K562 (cell line): ENCODE data around the gene COPS4. TPM values are rescaled to one million over a fixed set of nuclear protein-coding genes. Genes with fewer than 3 reads are reported as not detected.

ENCODE experiments used
- ATAC-seq: fragments of 200-7000 bp; cut with Tn5 transposase; 3 replicates; pipeline ENCODE4 v1.9.1; 2020; ENCODE audit warnings: moderate library complexity
- BruUV-seq: library from RNA; stranded (reverse); fragments of 400-500 nt; replicated peaks from 2 replicates; lab custom pipeline; 2021; lab: Mats Ljungman, UMichigan
- CTCF ChIA-PET: fragments of 300-600 bp; formaldehyde crosslinking; extraction: SDS; loops from one replicate; lab custom pipeline; 2021; ENCODE audit warnings: low intra/inter-chr PET ratio; lab: Yijun Ruan, JAX
- POLR2A ChIA-PET: fragments of 300-600, 350-650 bp; sonication (Branson Sonifier 250); formaldehyde crosslinking; extraction: SDS; loops from one replicate; lab custom pipeline; 2021; ENCODE audit warnings: antibody characterized with exemption, inconsistent platforms; lab: Yijun Ruan, JAX
- DNase-seq, 4 experiments: peaks; one replicate each; pipeline versions ENCODE4 v3.0.0 to v3.0.0-alpha.2; 2011 to 2018; ENCODE audit warnings: low spot score in 3 of 4, mixed read lengths in 3 of 4; ENCODE audit errors: extremely low read depth in 1 of 4
- FAIRE-seq: peaks from 2 replicates; lab custom pipeline; 2011; peaks lifted over from hg19 to GRCh38; lab: Jason Lieb, UNC
- H2AFZ ChIP-seq: 2 replicates; pipeline ENCODE4 v1.6.0; 2011; ENCODE audit warnings: low read depth, low read length, control low read depth, inconsistent platforms
- H3K27ac ChIP-seq: fragments of 200-600 bp; 3 replicates; pipeline ENCODE4 v1.8.0; 2011; ENCODE audit warnings: low read depth, mild to moderate bottlenecking, control low read depth, inconsistent platforms, low read length, moderate library complexity, mixed read lengths; ENCODE audit errors: extremely low read depth
- H3K27me3 ChIP-seq, 2 experiments: fragments of 300-600 bp in 1 of 2; 2 replicates in 1 of 2; 3 replicates in 1 of 2; pipeline versions ENCODE4 v1.6.0 to v1.8.0; 2011; ENCODE audit warnings: inconsistent platforms in 2 of 2, low read length in 2 of 2, mild to moderate bottlenecking in 1 of 2, mixed read lengths in 1 of 2, moderate library complexity in 1 of 2; ENCODE audit not compliant: control insufficient read depth in 2 of 2, insufficient read depth in 2 of 2
- H3K36me3 ChIP-seq: fragments of 300-600 bp; 3 replicates; pipeline ENCODE4 v1.8.0; 2011; ENCODE audit warnings: mild to moderate bottlenecking, low read length, inconsistent platforms; ENCODE audit not compliant: control insufficient read depth, insufficient read depth
- H3K4me1 ChIP-seq, 2 experiments: fragments of 200-600 bp in 1 of 2; replicated peaks in 1 of 2; 2 replicates in 1 of 2; 3 replicates in 1 of 2; pipeline versions ENCODE4 v1.5.1 to v1.8.0; 2011; ENCODE audit warnings: inconsistent platforms in 2 of 2, low read length in 2 of 2, mild to moderate bottlenecking in 1 of 2, mixed read lengths in 1 of 2, moderate library complexity in 1 of 2; ENCODE audit not compliant: control insufficient read depth in 2 of 2, insufficient read depth in 2 of 2
- H3K4me2 ChIP-seq: 2 replicates; pipeline ENCODE4 v1.6.1; 2011; ENCODE audit warnings: low read length, control low read depth, inconsistent platforms, mixed read lengths; ENCODE audit not compliant: insufficient read depth
- H3K4me3 ChIP-seq: fragments of 200-600 bp; sonication (generic), shearing (Covaris generic); 2 replicates; pipeline ENCODE4 v1.5.1; 2016; ENCODE audit warnings: control low read depth, inconsistent platforms
- H3K79me2 ChIP-seq: fragments of 200-600 bp; 3 replicates; pipeline ENCODE4 v1.8.0; 2011; ENCODE audit warnings: low read length, inconsistent platforms; ENCODE audit not compliant: control insufficient read depth, insufficient read depth
- H3K9ac ChIP-seq, 2 experiments: 2 replicates each; pipeline versions ENCODE4 v1.6.0 to v1.6.1; 2011; ENCODE audit warnings: low read depth in 2 of 2, low read length in 2 of 2, control low read depth in 1 of 2, inconsistent platforms in 1 of 2, mild to moderate bottlenecking in 1 of 2, mixed read lengths in 1 of 2; ENCODE audit not compliant: insufficient read depth in 1 of 2
- H3K9me1 ChIP-seq: one replicate; pipeline ENCODE4 v1.6.0; 2011; ENCODE audit warnings: inconsistent platforms, mild to moderate bottlenecking, low read length, moderate library complexity; ENCODE audit not compliant: control insufficient read depth, insufficient read depth
- H3K9me3 ChIP-seq: replicated peaks from 2 replicates; pipeline ENCODE4 v1.5.1; 2011; ENCODE audit warnings: low read depth, low read length, inconsistent platforms; ENCODE audit not compliant: control insufficient read depth, insufficient read depth
- H4K20me1 ChIP-seq: replicated peaks from 2 replicates; pipeline ENCODE4 v1.6.1; 2011; ENCODE audit warnings: low read length, inconsistent platforms, mixed read lengths; ENCODE audit not compliant: control insufficient read depth, insufficient read depth
- ETS2 ChIP-seq: IDR thresholded peaks from 2 replicates; pipeline ENCODE4 v1.6.1; 2016; ENCODE audit warnings: borderline replicate concordance, missing genetic modification characterization, mild to moderate bottlenecking, moderate library complexity, missing compliant biosample characterization; ENCODE audit not compliant: poor library complexity, severe bottlenecking
- PHF21A ChIP-seq: fragments of 450-650 bp; IDR thresholded peaks from 2 replicates; pipeline ENCODE4 v1.6.1; 2017; ENCODE audit warnings: low read depth, borderline replicate concordance
- SNIP1 ChIP-seq: fragments of 450-650 bp; IDR thresholded peaks from 2 replicates; pipeline ENCODE4 v1.7.1; 2017; ENCODE audit warnings: low read depth, mild to moderate bottlenecking
- STAT5A ChIP-seq: IDR thresholded peaks from 2 replicates; pipeline ENCODE4 v1.6.1; 2012; ENCODE audit warnings: low read length, inconsistent platforms, borderline replicate concordance
- TFAP4 ChIP-seq: sonication (generic); formaldehyde crosslinking; IDR thresholded peaks from 2 replicates; pipeline ENCODE4 v1.8.0; 2022; ENCODE audit warnings: missing genetic modification reagents, mild to moderate bottlenecking, moderate library complexity, borderline replicate concordance
- TRIM28 ChIP-seq: fragments of 450-650 bp; IDR thresholded peaks from 2 replicates; pipeline ENCODE4 v1.6.1; 2017
- XRCC5 ChIP-seq: fragments of 200-400 bp; formaldehyde crosslinking; IDR thresholded peaks from 2 replicates; pipeline ENCODE4 v1.6.1; 2017; ENCODE audit warnings: low read depth, mild to moderate bottlenecking, low read length
- ZNF175 ChIP-seq: fragments of 200-800 bp; sonication (Bioruptor generic); IDR thresholded peaks from 2 replicates; pipeline ENCODE4 v1.6.1; 2016; ENCODE audit warnings: low read depth, mild to moderate bottlenecking, missing genetic modification characterization, missing compliant biosample characterization
- ZNF24 ChIP-seq: fragments of 450-650 bp; IDR thresholded peaks from 2 replicates; pipeline ENCODE4 v1.6.1; 2016
- ZNF707 ChIP-seq: fragments of 250-450 bp; sonication (Bioruptor Pico); conservative IDR thresholded peaks from 2 replicates; pipeline ENCODE4 v1.8.0; 2022; ENCODE audit warnings: inconsistent platforms, mild to moderate bottlenecking, moderate library complexity
- ZNF75A ChIP-seq: fragments of 450-650 bp; formaldehyde crosslinking; IDR thresholded peaks from 2 replicates; pipeline ENCODE4 v1.4.0; 2020; ENCODE audit warnings: mild to moderate bottlenecking
- WGBS: fragments of 100-300 bp; shearing (Covaris generic); methylation state at CpG from one replicate; pipeline ENCODE4 v1.1.6; 2016; ENCODE audit warnings: low coverage, mixed read lengths; ENCODE audit not compliant: insufficient coverage; ENCODE audit errors: missing lambda C conversion rate; 5-methylcytosine and 5-hydroxymethylcytosine counted together
- in situ Hi-C: fragments of 300-500 bp; cut with MboI; formaldehyde crosslinking; loops from 4 replicates; pipeline ENCODE4 v1.15.0; 2018; ENCODE audit warnings: inconsistent platforms, mixed read lengths
- intact Hi-C: fragments of 100-400 bp; cut with micrococcal nuclease; formaldehyde crosslinking; loops from 2 replicates; pipeline ENCODE4 v1.14.2; 2022
- polyA plus RNA-seq, 8 experiments: library from polyadenylated mRNA; depleted of rRNA in 4 of 8; stranded (reverse) in 5 of 8; unstranded in 3 of 8; fragments of >200 nt; fragmentation: Nextera tagmentation in 2 of 8; fragmentation: Illumina TruSeq in 1 of 8; extraction: Ambion mirVana in 2 of 8; extraction: Trizol in 1 of 8; gene quantifications; 2 replicates each; pipeline versions ENCODE4 v1.2.1 to v1.2.3, GENCODE V29; 2011 to 2014; ENCODE audit warnings: inconsistent platforms in 1 of 8, missing spikeins in 1 of 8
- total RNA-seq, 7 experiments: library from RNA; depleted of rRNA in 6 of 7; stranded (reverse); fragments of >200 nt in 6 of 7; fragmentation: Illumina TruSeq in 2 of 7; extraction: Trizol in 2 of 7; gene quantifications; 2 replicates each; pipeline versions ENCODE4 v1.2.1 to v1.2.3, GENCODE V29; 2011 to 2021; ENCODE audit warnings: low replicate concordance in 1 of 7
- TF ChIP-seq, protein P1 (sequence below): fragments of 450-650 bp; conservative IDR thresholded peaks from 2 replicates; pipeline ENCODE4 v1.6.1; 2016; ENCODE audit warnings: missing genetic modification characterization, low read depth, mild to moderate bottlenecking, control low read depth, missing compliant biosample characterization

The COPS4 gene
- total and polyA plus RNA-seq, 9 of the 15 experiments (the other 6 are each of a cell fraction or from before 2014, with no cell fraction given) = 44.7 to 180 (median 70.9) TPM

- peaks cover 4% of the 10 kb centered on the region; the same call in 2 of the 3 replicates for H3K36me3 ChIP-seq
- H3K4me2 ChIP-seq = no peak overlapping the region; the same call in 1 of the 2 replicates
- no peaks in the 10 kb centered on the region for H3K27me3 ChIP-seq
- H3K4me3 ChIP-seq = no peak overlapping the region
- DNase-seq = no peak
- no peak overlapping the region; a peak in 1 of 4 replicates for H3K9ac ChIP-seq
- POLR2A ChIA-PET = interaction anchor here (0.6 to 1.5 kb wide), 4 partner anchors 9 to 81 kb away, joined by 3 to 4 read pairs (median 3); no protein-coding TSS in a partner anchor
- WGBS = 36% methylated on average over 2 of the region's 2 CpGs
- no TSS peak for BruUV-seq
- no peak for FAIRE-seq
- H3K79me2 ChIP-seq = peaks cover 75% of the 10 kb centered on the region
- H4K20me1 ChIP-seq = no peaks in the 10 kb centered on the region
- H3K9me1 ChIP-seq = no peaks in the 10 kb centered on the region
- no peak overlapping the region for H2AFZ ChIP-seq
- in situ Hi-C loops (no loop called here), intact Hi-C loops (no loop called here)
- TF ChIP-seq TRIM28 (no peak), ZNF75A (no peak), PHF21A (no peak), STAT5A (no peak)
- TF ChIP-seq, all 486 proteins: peak for 0
- peaks cover 0 to 3% of the 10 kb centered on the region in 2 experiments; a peak in 1 of 5 replicates for H3K4me1 ChIP-seq
- no peaks in the 10 kb centered on the region for H3K9me3 ChIP-seq
- no peak overlapping the region for H3K27ac ChIP-seq
- CTCF ChIA-PET = no interaction called here
- peak; percentile 58 for ATAC-seq
Measured at GRCh38 chr4:82989575-82990429, 45.2 kb upstream of the COPS4 start.

DNA sequence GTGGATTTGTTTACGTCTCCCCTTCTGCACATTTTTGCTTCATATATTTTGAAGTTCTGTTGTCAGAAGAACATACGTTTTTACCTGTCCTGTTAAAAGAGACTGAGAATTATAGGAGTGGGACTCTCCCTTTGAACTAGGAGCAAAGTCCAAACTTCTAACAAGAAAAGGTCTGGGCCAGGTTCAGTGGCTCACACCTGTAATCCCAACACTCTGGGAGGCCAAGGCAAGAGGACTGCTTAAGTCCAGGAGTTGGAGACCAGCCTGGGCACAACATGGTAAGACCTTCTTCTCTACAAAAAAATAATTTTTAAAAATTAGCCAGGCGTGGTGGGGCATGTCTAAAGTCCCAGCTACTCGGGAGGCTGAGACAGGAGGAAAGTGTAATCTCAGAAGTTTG lies 40.1 kb upstream of the COPS4 start:
- intact Hi-C loops (no loop called here), in situ Hi-C loops (no loop called here)
- CTCF ChIA-PET = no interaction called here
- ATAC-seq (no peak), FAIRE-seq (no peak), DNase-seq (no peak)
- WGBS = 66% methylated on average over 4 of the region's 4 CpGs
- Histone ChIP-seq H3K36me3 (no peaks in the 10 kb centered on the region), H3K4me2 (no peak overlapping the region), H3K9ac (no peak overlapping the region), H3K27me3 (no peaks in the 10 kb centered on the region), H3K79me2 (peaks cover 79% of the 10 kb centered on the region), H3K4me1 (peaks cover 0 to 3% of the 10 kb centered on the region in 2 experiments; a peak in 1 of 5 replicates), H3K9me3 (no peaks in the 10 kb centered on the region), H4K20me1 (no peaks in the 10 kb centered on the region), H2AFZ (no peak overlapping the region), H3K4me3 (no peak overlapping the region), H3K27ac (no peak overlapping the region), H3K9me1 (no peaks in the 10 kb centered on the region)
- BruUV-seq = no TSS peak
- POLR2A ChIA-PET = interaction anchor here (0.7 kb wide), 2 partner anchors 16 to 541 kb away, joined by 3 read pairs; partner anchors contain the start of genes GPAT3 and LIN54
- TF ChIP-seq, protein P1, sequence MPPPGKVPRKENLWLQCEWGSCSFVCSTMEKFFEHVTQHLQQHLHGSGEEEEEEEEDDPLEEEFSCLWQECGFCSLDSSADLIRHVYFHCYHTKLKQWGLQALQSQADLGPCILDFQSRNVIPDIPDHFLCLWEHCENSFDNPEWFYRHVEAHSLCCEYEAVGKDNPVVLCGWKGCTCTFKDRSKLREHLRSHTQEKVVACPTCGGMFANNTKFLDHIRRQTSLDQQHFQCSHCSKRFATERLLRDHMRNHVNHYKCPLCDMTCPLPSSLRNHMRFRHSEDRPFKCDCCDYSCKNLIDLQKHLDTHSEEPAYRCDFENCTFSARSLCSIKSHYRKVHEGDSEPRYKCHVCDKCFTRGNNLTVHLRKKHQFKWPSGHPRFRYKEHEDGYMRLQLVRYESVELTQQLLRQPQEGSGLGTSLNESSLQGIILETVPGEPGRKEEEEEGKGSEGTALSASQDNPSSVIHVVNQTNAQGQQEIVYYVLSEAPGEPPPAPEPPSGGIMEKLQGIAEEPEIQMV = no peak
- TF ChIP-seq ZNF175 (CRISPR knock-in tag) (no peak), SNIP1 (no peak), XRCC5 (no peak), ZNF707 (no peak), TFAP4 (CRISPR knock-in tag) (no peak), ZNF24 (no peak), ETS2 (tag) (no peak)
